Breast epithelium (tissue), 3 donors: ENCODE measurements around the gene HOXA5.

ENCODE experiments used
- POLR2A ChIP-seq: fragments of 450-650 bp; IDR thresholded peaks from one replicate; pipeline ENCODE4 v1.6.1; 2016; ENCODE audit warnings: antibody characterized with exemption, mild to moderate bottlenecking, moderate library complexity
- POLR2AphosphoS5 ChIP-seq, 3 donors: sonication (generic); formaldehyde crosslinking; IDR thresholded peaks; one replicate each; pipeline ENCODE4 v1.6.1; 2017; ENCODE audit warnings: antibody characterized with exemption in 3 of 3
- TF ChIP-seq, protein P1 (sequence below), 3 donors: fragments of 450-650 bp; IDR thresholded peaks; one replicate each; pipeline ENCODE4 v1.5.1; 2016 to 2017; ENCODE audit warnings: antibody characterized with exemption in 3 of 3, mild to moderate bottlenecking in 3 of 3, moderate library complexity in 3 of 3

DNA sequence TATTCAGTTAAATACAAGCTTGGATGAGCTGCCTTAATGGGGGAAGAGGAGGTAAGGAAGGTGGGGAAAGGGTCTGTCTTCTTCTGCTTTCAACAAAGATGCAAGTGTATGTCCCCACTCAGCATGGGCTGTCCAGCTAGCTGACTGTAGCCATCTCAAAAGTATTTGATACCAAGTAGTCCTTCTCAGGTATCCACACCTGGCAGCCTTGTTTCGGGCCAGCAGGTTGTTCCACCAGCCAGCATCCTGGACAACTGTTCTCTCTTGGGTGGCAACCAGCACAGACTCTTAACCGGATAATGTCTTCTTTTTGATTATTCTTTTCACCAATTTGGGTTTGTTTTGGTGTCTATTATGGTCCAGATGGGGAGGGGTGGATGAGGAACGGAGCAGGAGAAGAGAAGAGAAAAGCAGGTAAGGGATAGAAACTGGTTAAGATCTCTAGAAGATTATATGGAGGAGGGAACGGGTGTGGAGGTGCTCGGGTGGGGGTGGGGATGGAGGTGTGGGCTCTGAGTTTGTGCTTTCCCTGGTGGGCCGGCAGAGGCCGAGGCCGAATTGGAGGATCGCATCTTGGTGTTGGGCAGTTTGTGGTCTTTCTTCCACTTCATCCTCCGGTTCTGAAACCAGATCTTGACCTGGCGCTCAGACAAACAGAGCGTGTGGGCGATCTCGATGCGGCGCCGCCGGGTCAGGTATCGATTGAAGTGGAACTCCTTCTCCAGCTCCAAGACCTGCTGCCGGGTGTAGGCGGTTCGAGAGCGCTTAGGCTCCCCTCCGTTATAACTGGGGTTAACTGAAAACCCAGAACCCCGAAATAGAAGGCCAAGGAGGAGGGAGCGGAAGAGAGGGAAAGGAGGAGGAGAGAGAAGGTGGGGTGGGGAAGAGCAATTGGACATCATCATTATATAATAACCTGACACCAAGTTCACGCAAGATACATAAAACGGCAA lies 14.4 kb downstream of the HOXA5 start:
- TF ChIP-seq, protein P1, sequence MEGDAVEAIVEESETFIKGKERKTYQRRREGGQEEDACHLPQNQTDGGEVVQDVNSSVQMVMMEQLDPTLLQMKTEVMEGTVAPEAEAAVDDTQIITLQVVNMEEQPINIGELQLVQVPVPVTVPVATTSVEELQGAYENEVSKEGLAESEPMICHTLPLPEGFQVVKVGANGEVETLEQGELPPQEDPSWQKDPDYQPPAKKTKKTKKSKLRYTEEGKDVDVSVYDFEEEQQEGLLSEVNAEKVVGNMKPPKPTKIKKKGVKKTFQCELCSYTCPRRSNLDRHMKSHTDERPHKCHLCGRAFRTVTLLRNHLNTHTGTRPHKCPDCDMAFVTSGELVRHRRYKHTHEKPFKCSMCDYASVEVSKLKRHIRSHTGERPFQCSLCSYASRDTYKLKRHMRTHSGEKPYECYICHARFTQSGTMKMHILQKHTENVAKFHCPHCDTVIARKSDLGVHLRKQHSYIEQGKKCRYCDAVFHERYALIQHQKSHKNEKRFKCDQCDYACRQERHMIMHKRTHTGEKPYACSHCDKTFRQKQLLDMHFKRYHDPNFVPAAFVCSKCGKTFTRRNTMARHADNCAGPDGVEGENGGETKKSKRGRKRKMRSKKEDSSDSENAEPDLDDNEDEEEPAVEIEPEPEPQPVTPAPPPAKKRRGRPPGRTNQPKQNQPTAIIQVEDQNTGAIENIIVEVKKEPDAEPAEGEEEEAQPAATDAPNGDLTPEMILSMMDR (IDR thresholded peaks at IDR 0.05): no peak
- TF ChIP-seq POLR2A (no peak), POLR2AphosphoS5 (IDR thresholded peaks at IDR 0.05) (no peak)
